SK-N-SH (cell line): ENCODE results near the gene COL23A1. TPM values are rescaled to one million over a fixed set of nuclear protein-coding genes. Genes with fewer than 3 reads are reported as not detected.
A peak's percentile ranks its signal among the peaks of the same experiment; 100 is the strongest.

Experiments
- CTCF ChIA-PET: fragments of 300-600, 350-600 bp; formaldehyde crosslinking; extraction: SDS; loops from one replicate; lab custom pipeline; 2021; lab: Yijun Ruan, JAX
- POLR2A ChIA-PET: fragments of 350-600 bp; sonication (Branson Sonifier 250); formaldehyde crosslinking; extraction: SDS; loops from one replicate; lab custom pipeline; 2020; ENCODE audit warnings: antibody characterized with exemption, inconsistent platforms; lab: Yijun Ruan, JAX
- DNase-seq: peaks from one replicate; pipeline ENCODE4 v3.0.0; 2012
- H2AFZ ChIP-seq: fragments of 200-600 bp; sonication (generic); 2 replicates; pipeline ENCODE4 v1.8.1; 2016; ENCODE audit warnings: antibody characterized with exemption, mild to moderate bottlenecking, low read depth
- H3F3A ChIP-seq: fragments of 200-600 bp; sonication (generic); replicated peaks from 2 replicates; pipeline ENCODE3; 2016; ENCODE audit warnings: antibody characterized with exemption, mild to moderate bottlenecking; ENCODE audit not compliant: insufficient read depth
- H3K27ac ChIP-seq, 2 experiments: fragments of 200-500 bp in 1 of 2; fragments of 200-600 bp in 1 of 2; sonication (Bioruptor generic) in 1 of 2; sonication (generic), shearing (Covaris generic) in 1 of 2; 2 replicates each; pipeline versions ENCODE4 v1.5.1 to v1.6.1; 2014 to 2016; ENCODE audit warnings: low read depth in 2 of 2, inconsistent platforms in 1 of 2, low read length in 1 of 2, mild to moderate bottlenecking in 1 of 2, mixed read lengths in 1 of 2
- H3K27me3 ChIP-seq: fragments of 200-600 bp; sonication (generic), shearing (Covaris generic); 2 replicates; pipeline ENCODE4 v1.6.1; 2016; ENCODE audit warnings: mixed run types; ENCODE audit not compliant: insufficient read depth
- H3K36me3 ChIP-seq, 2 experiments: fragments of 200-500 bp in 1 of 2; fragments of 200-600 bp in 1 of 2; sonication (Bioruptor generic) in 1 of 2; sonication (generic) in 1 of 2; replicated peaks in 1 of 2; 2 replicates each; pipeline versions ENCODE3 to v1.5.1; 2014 to 2016; ENCODE audit warnings: low read length in 1 of 2, mild to moderate bottlenecking in 1 of 2; ENCODE audit not compliant: insufficient read depth in 2 of 2, control insufficient read depth in 1 of 2
- H3K4me1 ChIP-seq, 2 experiments: fragments of 200-500 bp in 1 of 2; fragments of 200-600 bp in 1 of 2; sonication (Bioruptor generic) in 1 of 2; sonication (generic), shearing (Covaris generic) in 1 of 2; 2 replicates each; pipeline versions ENCODE4 v1.5.1 to v1.6.1; 2014 to 2016; ENCODE audit warnings: low read depth in 1 of 2, low read length in 1 of 2, mixed run types in 1 of 2; ENCODE audit not compliant: insufficient read depth in 2 of 2, control insufficient read depth in 1 of 2
- H3K4me2 ChIP-seq: fragments of 200-600 bp; sonication (generic), shearing (Covaris generic); 2 replicates; pipeline ENCODE4 v1.6.1; 2017; ENCODE audit warnings: mixed run types
- H3K4me3 ChIP-seq, 2 experiments: fragments of 200-500 bp in 1 of 2; fragments of 200-600 bp in 1 of 2; sonication (Bioruptor generic) in 1 of 2; sonication (generic), shearing (Covaris generic) in 1 of 2; 2 replicates each; pipeline versions ENCODE4 v1.5.1 to v1.8.1; 2014 to 2016; ENCODE audit warnings: low read depth in 2 of 2, inconsistent platforms in 1 of 2, low read length in 1 of 2, mild to moderate bottlenecking in 1 of 2, mixed read lengths in 1 of 2, moderate library complexity in 1 of 2
- H3K79me2 ChIP-seq: fragments of 200-600 bp; sonication (generic); 2 replicates; pipeline ENCODE4 v1.8.1; 2017; ENCODE audit warnings: mild to moderate bottlenecking; ENCODE audit not compliant: insufficient read depth
- H3K9ac ChIP-seq: fragments of 200-600 bp; sonication (generic); 2 replicates; pipeline ENCODE4 v1.6.1; 2017; ENCODE audit warnings: mixed run types
- H3K9me2 ChIP-seq: fragments of 200-600 bp; sonication (generic); 2 replicates; pipeline ENCODE4 v1.6.1; 2017; ENCODE audit warnings: mixed run types
- H3K9me3 ChIP-seq: fragments of 200-600 bp; sonication (generic); 2 replicates; pipeline ENCODE4 v1.6.1; 2017; ENCODE audit warnings: mixed run types, mild to moderate bottlenecking, moderate library complexity
- H4K20me1 ChIP-seq: fragments of 200-600 bp; sonication (generic); 2 replicates; pipeline ENCODE4 v1.6.1; 2017; ENCODE audit warnings: mild to moderate bottlenecking, mixed run types; ENCODE audit not compliant: insufficient read depth
- CHD2 ChIP-seq: fragments of 150-350 bp; IDR thresholded peaks from 2 replicates; pipeline ENCODE4 v1.6.1; 2018; ENCODE audit warnings: low read length; ENCODE audit not compliant: partially characterized antibody
- CTCF ChIP-seq: fragments of 200-600 bp; sonication (generic); IDR thresholded peaks from 2 replicates; pipeline ENCODE4 v1.6.1; 2017; ENCODE audit warnings: antibody characterized with exemption, mild to moderate bottlenecking, moderate library complexity
- ELF1 ChIP-seq: IDR thresholded peaks from 2 replicates; pipeline ENCODE4 v1.4.0; 2012
- EZH2phosphoT487 ChIP-seq: fragments of 200-600 bp; sonication (generic); IDR thresholded peaks from 2 replicates; pipeline ENCODE4 v1.6.1; 2017; ENCODE audit warnings: low read depth, mixed run types, mild to moderate bottlenecking, antibody characterized with exemption, moderate library complexity, borderline replicate concordance
- FOSL2 ChIP-seq: IDR thresholded peaks from 2 replicates; pipeline ENCODE4 v1.4.0; 2012; ENCODE audit warnings: low read depth, mild to moderate bottlenecking, moderate library complexity, borderline replicate concordance
- FOXJ3 ChIP-seq: sonication (generic); formaldehyde crosslinking; IDR thresholded peaks from 2 replicates; pipeline ENCODE4 v1.5.1; 2020; ENCODE audit warnings: mild to moderate bottlenecking, missing genetic modification reagents
- GATA2 ChIP-seq: sonication (generic); formaldehyde crosslinking; IDR thresholded peaks from 2 replicates; pipeline ENCODE4 v1.5.0; 2020; ENCODE audit warnings: mild to moderate bottlenecking, missing genetic modification reagents
- JUND ChIP-seq: IDR thresholded peaks from 2 replicates; pipeline ENCODE4 v1.4.0; 2012
- NFIC ChIP-seq: IDR thresholded peaks from 2 replicates; pipeline ENCODE4 v1.4.0; 2012; ENCODE audit warnings: borderline replicate concordance
- RFX5 ChIP-seq: IDR thresholded peaks from 2 replicates; pipeline ENCODE4 v1.6.1; 2012; ENCODE audit warnings: mild to moderate bottlenecking, improper control_type of control experiment, low read length
- RXRA ChIP-seq: IDR thresholded peaks from 2 replicates; pipeline ENCODE4 v1.4.0; 2012; ENCODE audit warnings: low read depth, mild to moderate bottlenecking, borderline replicate concordance
- SMC3 ChIP-seq: IDR thresholded peaks from 2 replicates; pipeline ENCODE4 v1.6.1; 2012; ENCODE audit warnings: low read depth, low read length, improper control_type of control experiment
- TCF12 ChIP-seq: IDR thresholded peaks from 2 replicates; pipeline ENCODE4 v1.4.0; 2012
- TEAD4 ChIP-seq: IDR thresholded peaks from 2 replicates; pipeline ENCODE4 v1.4.0; 2012; ENCODE audit warnings: mild to moderate bottlenecking, borderline replicate concordance; ENCODE audit not compliant: insufficient read depth
- YY1 ChIP-seq: IDR thresholded peaks from 2 replicates; pipeline ENCODE4 v1.4.0; 2012; ENCODE audit warnings: low read depth, mild to moderate bottlenecking
- WGBS: methylation state at CpG from one replicate; pipeline ENCODE4 v1.1.6; 2017; ENCODE audit warnings: low lambda C conversion rate; 5-methylcytosine and 5-hydroxymethylcytosine counted together
- polyA plus RNA-seq, 3 experiments: library from polyadenylated mRNA; depleted of rRNA; stranded (reverse); fragments of >200 nt; gene quantifications; 2 replicates each; pipeline ENCODE4 v1.2.3, GENCODE V29; 2012
- TF ChIP-seq, protein P1 (sequence below): fragments of 150-350 bp; IDR thresholded peaks from 2 replicates; pipeline ENCODE4 v1.6.1; 2017; ENCODE audit warnings: antibody characterized with exemption, low read length, low read depth, borderline replicate concordance
- TF ChIP-seq, protein P2 (sequence below): IDR thresholded peaks from 2 replicates; pipeline ENCODE4; 2012
- TF ChIP-seq, protein P3 (sequence below): fragments of 150-350 bp; IDR thresholded peaks from 2 replicates; pipeline ENCODE4 v1.6.1; 2016; ENCODE audit warnings: mild to moderate bottlenecking, low read depth, low read length
- TF ChIP-seq, protein P4 (sequence below): IDR thresholded peaks from 2 replicates; pipeline ENCODE4 v1.4.0; 2012; ENCODE audit warnings: low read depth, borderline replicate concordance

Gene COL23A1
- polyA plus RNA-seq, 1 of the 3 experiments (the other 2 are of a cell fraction): 0.10 TPM

DNA sequence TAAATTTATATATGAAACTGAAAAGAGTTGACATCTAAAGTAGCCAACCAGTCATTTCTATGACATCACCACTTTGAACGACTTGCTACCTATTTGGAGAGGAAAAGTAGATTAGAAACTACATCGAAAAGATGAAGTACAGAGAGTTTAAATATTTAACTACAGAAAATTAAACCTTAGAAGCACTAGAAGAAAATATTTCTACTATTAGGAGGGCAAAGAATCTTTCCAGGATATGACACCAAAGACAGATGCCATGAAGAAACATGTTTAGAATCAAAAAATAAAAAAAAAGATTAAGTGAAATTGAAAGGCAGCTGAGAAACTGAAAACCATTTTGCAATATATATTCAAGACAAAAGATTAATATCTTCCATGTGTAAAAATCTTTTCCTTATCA, 144.7 kb downstream of the COL23A1 start:
- Histone ChIP-seq H3F3A (no peaks in the 10 kb centered on the region), H3K27me3 (no peaks in the 10 kb centered on the region), H3K9ac (no peak overlapping the region), H3K27ac (peak overlapping the region in 1 of 2 experiments; percentile 25; a peak in 1 of 4 replicates), H3K4me2 (no peak overlapping the region), H2AFZ (no peak overlapping the region), H3K9me3 (peaks cover 4% of the 10 kb centered on the region; the same call in 1 of the 2 replicates), H3K36me3 (no peaks in the 10 kb centered on the region), H3K79me2 (no peaks in the 10 kb centered on the region), H3K4me1 (peaks cover 0 to 26% of the 10 kb centered on the region in 2 experiments; a peak in 2 of 4 replicates), H4K20me1 (no peaks in the 10 kb centered on the region), H3K9me2 (no peaks in the 10 kb centered on the region), H3K4me3 (no peak overlapping the region)
- 11% methylated on average over 2 of the region's 2 CpGs for WGBS
- ChIA-PET CTCF (interaction anchor here (0.6 to 2.1 kb wide), 3 partner anchors 16 to 207 kb away, joined by 3 to 9 read pairs (median 6); no protein-coding TSS in a partner anchor), POLR2A (no interaction called here)
- TF ChIP-seq CHD2 (no peak), RFX5 (no peak), JUND (no peak), RXRA (no peak), CTCF (no peak), SMC3 (no peak)
- TF ChIP-seq, all 33 proteins: peak for 0
- no peak for DNase-seq

DNA sequence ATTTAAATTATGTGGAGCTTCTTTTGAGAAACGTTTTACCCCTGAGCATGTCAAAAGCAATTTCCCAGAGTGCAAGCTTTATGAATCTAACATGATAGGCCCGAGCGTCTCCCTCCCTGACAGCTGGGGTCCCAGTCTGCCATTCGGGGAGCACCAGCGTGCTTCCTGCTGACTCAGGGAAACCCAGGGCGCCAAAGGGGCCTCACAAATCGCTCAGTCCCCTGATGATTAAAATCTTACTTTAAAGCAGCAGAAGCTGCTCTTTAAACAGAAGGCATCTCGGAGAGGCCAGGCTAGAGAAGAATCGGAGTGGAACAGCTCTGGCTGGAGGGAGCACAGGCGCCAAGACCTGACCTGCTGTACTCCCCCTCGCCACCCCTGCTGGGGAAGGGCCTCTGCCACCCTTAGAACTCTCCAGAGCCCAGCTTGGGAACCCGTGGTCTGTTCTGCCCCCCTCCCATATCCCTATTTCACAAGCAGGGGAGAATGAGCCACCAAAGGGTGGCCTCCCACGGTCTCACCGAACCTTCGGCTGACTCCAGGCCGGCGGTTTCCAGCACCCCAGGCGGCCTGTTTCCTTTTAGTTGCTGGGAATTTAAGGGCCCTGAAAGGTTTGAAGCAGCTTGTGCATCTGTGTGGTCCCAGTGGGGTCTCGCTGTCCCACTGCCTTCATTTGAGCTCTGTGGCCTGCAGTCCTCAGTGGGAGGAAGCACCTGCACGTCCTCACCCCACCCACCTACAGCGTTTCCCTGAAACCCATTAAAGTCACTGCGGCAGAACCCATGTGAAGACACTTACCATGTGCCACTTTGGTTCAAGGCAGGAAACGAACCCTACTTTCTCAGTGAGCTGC, 147.6 kb downstream of the COL23A1 start:
- Histone ChIP-seq H3K4me2 (no peak overlapping the region), H3K27me3 (no peaks in the 10 kb centered on the region), H3K9ac (no peak overlapping the region), H4K20me1 (no peaks in the 10 kb centered on the region), H2AFZ (no peak overlapping the region), H3K9me2 (no peaks in the 10 kb centered on the region), H3K9me3 (peaks cover 4% of the 10 kb centered on the region; the same call in 1 of the 2 replicates), H3K4me3 (no peak overlapping the region), H3K27ac (no peak overlapping the region; a peak in 1 of 4 replicates), H3F3A (no peaks in the 10 kb centered on the region), H3K4me1 (peaks cover 0 to 25% of the 10 kb centered on the region in 2 experiments; a peak in 1 of 4 replicates), H3K79me2 (no peaks in the 10 kb centered on the region), H3K36me3 (no peaks in the 10 kb centered on the region)
- POLR2A ChIA-PET: no interaction called here
- CTCF ChIA-PET: interaction anchor here (0.7 to 1.7 kb wide), 6 partner anchors 9 to 207 kb away, joined by 3 to 11 read pairs (median 3); no protein-coding TSS in a partner anchor
- no peak for DNase-seq
- 40% methylated on average over 16 of the region's 23 CpGs for WGBS
- TF ChIP-seq, protein P1, sequence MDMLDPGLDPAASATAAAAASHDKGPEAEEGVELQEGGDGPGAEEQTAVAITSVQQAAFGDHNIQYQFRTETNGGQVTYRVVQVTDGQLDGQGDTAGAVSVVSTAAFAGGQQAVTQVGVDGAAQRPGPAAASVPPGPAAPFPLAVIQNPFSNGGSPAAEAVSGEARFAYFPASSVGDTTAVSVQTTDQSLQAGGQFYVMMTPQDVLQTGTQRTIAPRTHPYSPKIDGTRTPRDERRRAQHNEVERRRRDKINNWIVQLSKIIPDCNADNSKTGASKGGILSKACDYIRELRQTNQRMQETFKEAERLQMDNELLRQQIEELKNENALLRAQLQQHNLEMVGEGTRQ: no peak
- TF ChIP-seq YY1 (no peak), EZH2phosphoT487 (no peak), TEAD4 (no peak), NFIC (no peak), SMC3 (no peak), FOXJ3 (CRISPR knock-in tag) (no peak), CHD2 (no peak), ELF1 (no peak), TCF12 (no peak), GATA2 (CRISPR knock-in tag) (no peak), FOSL2 (no peak)
- TF ChIP-seq, protein P2, sequence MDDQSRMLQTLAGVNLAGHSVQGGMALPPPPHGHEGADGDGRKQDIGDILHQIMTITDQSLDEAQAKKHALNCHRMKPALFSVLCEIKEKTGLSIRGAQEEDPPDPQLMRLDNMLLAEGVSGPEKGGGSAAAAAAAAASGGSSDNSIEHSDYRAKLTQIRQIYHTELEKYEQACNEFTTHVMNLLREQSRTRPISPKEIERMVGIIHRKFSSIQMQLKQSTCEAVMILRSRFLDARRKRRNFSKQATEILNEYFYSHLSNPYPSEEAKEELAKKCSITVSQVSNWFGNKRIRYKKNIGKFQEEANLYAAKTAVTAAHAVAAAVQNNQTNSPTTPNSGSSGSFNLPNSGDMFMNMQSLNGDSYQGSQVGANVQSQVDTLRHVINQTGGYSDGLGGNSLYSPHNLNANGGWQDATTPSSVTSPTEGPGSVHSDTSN: no peak
- TF ChIP-seq, protein P3, sequence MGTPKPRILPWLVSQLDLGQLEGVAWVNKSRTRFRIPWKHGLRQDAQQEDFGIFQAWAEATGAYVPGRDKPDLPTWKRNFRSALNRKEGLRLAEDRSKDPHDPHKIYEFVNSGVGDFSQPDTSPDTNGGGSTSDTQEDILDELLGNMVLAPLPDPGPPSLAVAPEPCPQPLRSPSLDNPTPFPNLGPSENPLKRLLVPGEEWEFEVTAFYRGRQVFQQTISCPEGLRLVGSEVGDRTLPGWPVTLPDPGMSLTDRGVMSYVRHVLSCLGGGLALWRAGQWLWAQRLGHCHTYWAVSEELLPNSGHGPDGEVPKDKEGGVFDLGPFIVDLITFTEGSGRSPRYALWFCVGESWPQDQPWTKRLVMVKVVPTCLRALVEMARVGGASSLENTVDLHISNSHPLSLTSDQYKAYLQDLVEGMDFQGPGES: no peak
- TF ChIP-seq, protein P4, sequence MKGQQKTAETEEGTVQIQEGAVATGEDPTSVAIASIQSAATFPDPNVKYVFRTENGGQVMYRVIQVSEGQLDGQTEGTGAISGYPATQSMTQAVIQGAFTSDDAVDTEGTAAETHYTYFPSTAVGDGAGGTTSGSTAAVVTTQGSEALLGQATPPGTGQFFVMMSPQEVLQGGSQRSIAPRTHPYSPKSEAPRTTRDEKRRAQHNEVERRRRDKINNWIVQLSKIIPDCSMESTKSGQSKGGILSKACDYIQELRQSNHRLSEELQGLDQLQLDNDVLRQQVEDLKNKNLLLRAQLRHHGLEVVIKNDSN: no peak
